Tibial artery (tissue), 4 donors: ENCODE results near the gene PLCB2.

ENCODE experiments used
- DNase-seq, 2 donors: peaks; one replicate each; pipeline ENCODE4 v3.0.0-alpha.2; 2019
- H3K27ac ChIP-seq, 2 donors: fragments of 200-600 bp; sonication (generic) in 1 of 2; 1 replicate in 1 of 2; 2 replicates in 1 of 2; pipeline ENCODE4 v1.5.1; 2018 to 2019; ENCODE audit warnings: mild to moderate bottlenecking in 1 of 2
- H3K27me3 ChIP-seq, 2 donors: fragments of 200-600 bp; sonication (generic) in 1 of 2; one replicate each; pipeline versions ENCODE4 v1.5.1 to v1.6.0; 2016 to 2019
- H3K36me3 ChIP-seq, 3 donors: fragments of 200-600 bp; sonication (generic) in 2 of 3; one replicate each; pipeline ENCODE4 v1.5.1; 2016 to 2019; ENCODE audit warnings: mild to moderate bottlenecking in 2 of 3
- H3K4me1 ChIP-seq, 4 donors: fragments of 200-600 bp; sonication (generic) in 2 of 4; 1 replicate in 3 of 4; 2 replicates in 1 of 4; pipeline ENCODE4 v1.5.1; 2016 to 2019
- H3K4me3 ChIP-seq, 2 donors: fragments of 200-600 bp; sonication (generic) in 1 of 2; 1 replicate in 1 of 2; 2 replicates in 1 of 2; pipeline ENCODE4 v1.5.1; 2018 to 2019; ENCODE audit warnings: mild to moderate bottlenecking in 2 of 2
- H3K9me3 ChIP-seq, 3 donors: fragments of 200-600 bp; sonication (generic) in 1 of 3; one replicate each; pipeline ENCODE4 v1.5.1; 2016 to 2019
- intact Hi-C: fragments of 100-400 bp; cut with DNase I; formaldehyde crosslinking; loops from one replicate; pipeline ENCODE4 v1.15.0; 2023; ENCODE audit warnings: low total_unique reads
- TF ChIP-seq, protein P1 (sequence below), 2 experiments: fragments of 200-600 bp in 1 of 2; fragments of 450-650 bp in 1 of 2; IDR thresholded peaks; one replicate each; pipeline ENCODE4 v1.5.1; 2017 to 2019; ENCODE audit warnings: antibody characterized with exemption in 2 of 2, mild to moderate bottlenecking in 1 of 2, moderate library complexity in 1 of 2

PLCB2 gene

GRCh38 chr15:40302288-40302886, 5.3 kb downstream of the PLCB2 start:
- Histone ChIP-seq H3K27me3 (peaks cover 0 to 12% of the 10 kb centered on the region in 2 donors), H3K36me3 (no peaks in the 10 kb centered on the region), H3K27ac (no peak overlapping the region), H3K4me3 (no peak overlapping the region), H3K9me3 (peaks cover 0 to 13% (median 0%) of the 10 kb centered on the region in 3 donors), H3K4me1 (no peaks in the 10 kb centered on the region)
- TF ChIP-seq, protein P1, sequence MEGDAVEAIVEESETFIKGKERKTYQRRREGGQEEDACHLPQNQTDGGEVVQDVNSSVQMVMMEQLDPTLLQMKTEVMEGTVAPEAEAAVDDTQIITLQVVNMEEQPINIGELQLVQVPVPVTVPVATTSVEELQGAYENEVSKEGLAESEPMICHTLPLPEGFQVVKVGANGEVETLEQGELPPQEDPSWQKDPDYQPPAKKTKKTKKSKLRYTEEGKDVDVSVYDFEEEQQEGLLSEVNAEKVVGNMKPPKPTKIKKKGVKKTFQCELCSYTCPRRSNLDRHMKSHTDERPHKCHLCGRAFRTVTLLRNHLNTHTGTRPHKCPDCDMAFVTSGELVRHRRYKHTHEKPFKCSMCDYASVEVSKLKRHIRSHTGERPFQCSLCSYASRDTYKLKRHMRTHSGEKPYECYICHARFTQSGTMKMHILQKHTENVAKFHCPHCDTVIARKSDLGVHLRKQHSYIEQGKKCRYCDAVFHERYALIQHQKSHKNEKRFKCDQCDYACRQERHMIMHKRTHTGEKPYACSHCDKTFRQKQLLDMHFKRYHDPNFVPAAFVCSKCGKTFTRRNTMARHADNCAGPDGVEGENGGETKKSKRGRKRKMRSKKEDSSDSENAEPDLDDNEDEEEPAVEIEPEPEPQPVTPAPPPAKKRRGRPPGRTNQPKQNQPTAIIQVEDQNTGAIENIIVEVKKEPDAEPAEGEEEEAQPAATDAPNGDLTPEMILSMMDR (IDR thresholded peaks at IDR 0.05) = no peak
- intact Hi-C loops = no loop called here
- DNase-seq = no peak

DNA sequence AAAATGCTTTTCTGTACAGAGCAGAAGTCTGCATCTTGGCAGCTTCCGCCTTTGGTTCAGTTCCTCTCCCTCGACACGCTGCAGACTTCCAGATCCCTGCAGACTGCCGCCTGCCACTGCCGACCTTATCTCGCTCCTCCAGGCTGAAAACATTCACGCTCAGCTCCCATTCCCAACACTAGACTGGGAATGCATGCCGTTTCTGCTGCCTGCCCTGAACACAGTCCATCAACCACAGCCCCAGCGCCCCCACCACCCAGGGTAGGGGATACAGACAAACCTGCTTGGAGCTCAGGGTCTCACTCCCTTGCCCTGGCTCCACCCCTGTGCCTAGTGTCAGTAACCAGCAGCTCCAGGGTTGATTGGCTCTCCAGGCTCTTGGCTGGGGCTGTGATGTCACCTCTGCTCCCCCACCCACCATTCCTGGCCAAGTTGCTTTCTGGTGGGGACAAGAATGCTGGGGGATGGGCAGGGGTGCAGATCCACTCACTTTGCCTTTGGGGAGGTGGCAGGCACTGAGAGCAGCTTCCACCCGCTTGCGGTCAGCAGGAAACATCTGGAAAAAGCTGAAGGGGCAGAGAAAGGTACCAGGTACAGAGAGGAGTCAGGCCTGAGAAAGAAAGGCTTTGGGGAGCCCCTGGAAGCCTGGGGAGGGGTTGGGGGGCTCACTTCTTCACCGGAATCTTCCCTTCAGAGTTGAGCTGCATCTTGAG, 6.1 kb downstream of the PLCB2 start:
- Histone ChIP-seq H3K27ac (no peak overlapping the region), H3K4me1 (no peaks in the 10 kb centered on the region), H3K4me3 (no peak overlapping the region), H3K9me3 (peaks cover 0 to 13% (median 0%) of the 10 kb centered on the region in 3 donors), H3K36me3 (no peaks in the 10 kb centered on the region), H3K27me3 (peaks cover 0 to 8% of the 10 kb centered on the region in 2 donors)
- TF ChIP-seq, protein P1 (IDR thresholded peaks at IDR 0.05) = no peak
- DNase-seq = no peak
- intact Hi-C loops = no loop called here

- Histone ChIP-seq H3K4me1 (no peaks in the 10 kb centered on the region), H3K27me3 (peaks cover 0 to 12% of the 10 kb centered on the region in 2 donors), H3K36me3 (no peaks in the 10 kb centered on the region), H3K27ac (no peak overlapping the region), H3K4me3 (no peak overlapping the region), H3K9me3 (peaks cover 0 to 13% (median 0%) of the 10 kb centered on the region in 3 donors)
- no peak for DNase-seq
- TF ChIP-seq, protein P1 (IDR thresholded peaks at IDR 0.05) = no peak
- intact Hi-C loops = no loop called here
Measured at GRCh38 chr15:40300771-40301170, 7.0 kb downstream of the PLCB2 start.

DNA sequence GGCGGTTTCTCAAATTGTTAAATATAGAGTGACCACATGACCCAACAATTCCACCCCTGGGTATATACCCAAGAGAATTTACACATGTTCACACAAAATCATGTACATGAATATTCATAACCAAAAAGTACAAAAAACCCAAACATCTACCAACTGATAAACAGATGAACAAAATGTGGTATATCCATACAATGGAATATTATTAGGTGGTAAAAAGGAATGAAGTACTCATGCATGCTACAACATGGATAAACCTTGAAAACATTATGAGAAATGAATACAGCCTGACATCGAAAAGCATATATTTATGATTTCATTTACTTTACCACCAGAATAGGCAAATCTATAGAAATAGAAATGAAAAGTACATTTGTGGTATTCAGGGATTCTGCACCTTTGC, 7.4 kb downstream of the PLCB2 start:
- intact Hi-C loops = no loop called here
- H3K27ac ChIP-seq = no peak overlapping the region
- TF ChIP-seq, protein P1 (IDR thresholded peaks at IDR 0.05) = no peak
- H3K36me3 ChIP-seq = no peaks in the 10 kb centered on the region
- no peak for DNase-seq
- peaks cover 0 to 10% of the 10 kb centered on the region in 2 donors for H3K27me3 ChIP-seq
- peaks cover 0 to 13% (median 0%) of the 10 kb centered on the region in 3 donors for H3K9me3 ChIP-seq
- no peak overlapping the region for H3K4me3 ChIP-seq
- no peaks in the 10 kb centered on the region for H3K4me1 ChIP-seq

GRCh38 chr15:40298216-40298935, 9.4 kb downstream of the PLCB2 start:
- intact Hi-C loops = no loop called here
- DNase-seq = no peak
- H3K27me3 ChIP-seq = peaks cover 0 to 24% of the 10 kb centered on the region in 2 donors
- no peak overlapping the region for H3K4me3 ChIP-seq
- peaks cover 0 to 13% (median 0%) of the 10 kb centered on the region in 3 donors for H3K9me3 ChIP-seq
- H3K36me3 ChIP-seq = no peaks in the 10 kb centered on the region
- no peak overlapping the region for H3K27ac ChIP-seq
- TF ChIP-seq, protein P1 (IDR thresholded peaks at IDR 0.05) = no peak
- H3K4me1 ChIP-seq = no peaks in the 10 kb centered on the region
